Measurements from ENCODE around the gene CORIN. TPM values are rescaled to one million over a fixed set of nuclear protein-coding genes. Genes with fewer than 3 reads are reported as not detected.
"Not testable (repeated sequence)": the region's sequence is repeated elsewhere in the genome, so short reads cannot be mapped to it uniquely, and the experiment has no call there.

CORIN gene
- total and polyA plus RNA-seq, 12 donors: 0.10 to 1.1 (median 0.41) TPM; not detected in 2

- H3K4me3 ChIP-seq: no peak overlapping the region
- 89 to 100% (median 97%) methylated on average over 1 of the region's 1 CpG for WGBS, 4 donors
- H3K36me3 ChIP-seq (replicated peaks in 1 of 2): no peaks in the 10 kb centered on the region
- H3K4me1 ChIP-seq (replicated peaks in 1 of 2): no peaks in the 10 kb centered on the region
- no peak for TF ChIP-seq POLR2A (IDR thresholded peaks at IDR 0.05)
- TF ChIP-seq CTCF (IDR thresholded peaks at IDR 0.05): no peak
- intact Hi-C loops (cut with DNase I): no loop called here
- no peaks in the 10 kb centered on the region for H3K9me3 ChIP-seq (replicated peaks in 1 of 3)
- H3K27ac ChIP-seq: no peak overlapping the region
- DNase-seq: no peak
- H3K27me3 ChIP-seq: peaks cover 10% of the 10 kb centered on the region
Observed at GRCh38 chr4:47694322-47694721, 143.5 kb downstream of the CORIN start.

DNA sequence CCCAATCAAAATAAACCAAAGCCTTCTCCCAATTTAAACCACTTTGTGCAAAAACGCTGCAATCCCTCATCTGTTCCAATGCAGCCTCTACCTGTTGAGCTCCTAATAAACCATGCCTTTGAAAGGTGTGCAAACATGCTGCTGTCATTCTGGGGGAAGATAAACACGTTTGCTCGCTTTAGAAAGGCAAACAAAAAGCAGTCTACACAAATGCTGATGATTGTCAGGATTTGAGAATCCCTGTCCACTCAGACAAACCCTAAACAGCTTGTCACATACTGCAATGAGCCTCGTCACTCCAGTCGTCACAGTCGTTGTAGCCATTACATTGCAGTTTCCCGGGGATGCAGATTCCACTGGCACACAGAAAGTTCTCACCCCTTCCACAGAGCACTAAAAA lies 145.2 kb downstream of the CORIN start:
- intact Hi-C loops (cut with DNase I): no loop called here
- Histone ChIP-seq H3K27me3 (no peaks in the 10 kb centered on the region), H3K27ac (no peak overlapping the region), H3K4me1 (replicated peaks in 1 of 2) (no peaks in the 10 kb centered on the region), H3K9me3 (replicated peaks in 1 of 3) (no peaks in the 10 kb centered on the region), H3K4me3 (no peak overlapping the region), H3K36me3 (replicated peaks in 1 of 2) (no peaks in the 10 kb centered on the region)
- DNase-seq: no peak
- WGBS, 4 donors: 48 to 53% (median 51%) methylated on average over 7 of the region's 7 CpGs
- TF ChIP-seq POLR2A (IDR thresholded peaks at IDR 0.05) (no peak), CTCF (IDR thresholded peaks at IDR 0.05) (no peak)

DNA sequence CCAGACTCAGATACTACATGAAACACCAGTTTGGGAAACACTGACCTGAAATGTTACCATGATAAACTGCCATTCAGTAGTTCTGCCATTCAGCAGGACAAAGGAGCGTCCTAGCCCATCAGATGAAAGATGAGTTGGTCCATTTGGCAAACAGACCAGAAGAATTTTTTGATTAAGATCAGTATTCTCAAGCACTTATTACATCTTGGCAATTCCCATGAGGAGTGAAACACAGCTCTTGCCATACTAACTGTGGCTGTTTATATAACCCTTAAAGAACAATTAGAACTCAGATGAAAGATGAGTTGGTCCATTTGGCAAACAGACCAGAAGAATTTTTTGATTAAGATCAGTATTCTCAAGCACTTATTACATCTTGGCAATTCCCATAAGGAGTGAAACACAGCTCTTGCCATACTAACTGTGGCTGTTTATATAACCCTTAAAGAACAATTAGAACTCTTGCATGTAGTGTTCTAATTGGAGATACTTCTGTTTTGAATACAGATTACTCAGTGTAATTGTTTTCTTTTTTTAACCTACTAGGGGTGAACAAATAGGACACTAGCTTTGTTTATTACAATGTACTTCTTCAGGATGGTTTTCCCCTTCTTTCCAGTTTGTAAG lies 146.0 kb downstream of the CORIN start:
- H3K27ac ChIP-seq; H3K4me3 ChIP-seq; H3K4me1 ChIP-seq (replicated peaks in 1 of 2); H3K36me3 ChIP-seq (replicated peaks in 1 of 2); H3K27me3 ChIP-seq; H3K9me3 ChIP-seq (replicated peaks in 1 of 3); DNase-seq; intact Hi-C loops (cut with DNase I): not testable (repeated sequence)
- 67 to 86% (median 75%) methylated on average over 1 of the region's 1 CpG for WGBS, 4 donors

DNA sequence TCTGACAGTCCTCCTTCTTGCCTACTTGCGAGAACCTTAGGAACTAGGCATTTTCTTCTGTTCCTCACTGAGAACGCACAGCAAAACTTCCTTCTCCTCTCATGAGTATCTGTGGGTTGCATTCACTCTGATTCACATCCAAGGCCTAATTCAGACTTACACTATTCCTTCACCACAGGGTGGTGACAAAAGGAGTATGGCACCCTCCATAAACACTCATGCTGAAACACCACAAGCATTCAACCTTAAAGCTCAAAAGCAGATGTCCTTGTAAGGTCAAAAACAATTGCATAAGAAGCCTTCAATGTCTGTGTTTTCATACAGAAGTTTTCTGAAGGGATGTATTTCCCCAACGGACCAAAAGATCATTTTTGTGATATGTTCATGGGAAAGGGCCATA lies 147.3 kb downstream of the CORIN start:
- WGBS, 4 donors: 73 to 84% (median 79%) methylated on average over 3 of the region's 3 CpGs

More for the DNA sequence above, 147.3 kb downstream of the CORIN start:
- H3K27ac ChIP-seq: no peak overlapping the region
- intact Hi-C loops (cut with DNase I): no loop called here
- no peaks in the 10 kb centered on the region for H3K9me3 ChIP-seq (replicated peaks in 1 of 3)
- H3K27me3 ChIP-seq: no peaks in the 10 kb centered on the region
- H3K36me3 ChIP-seq (replicated peaks in 1 of 2): no peaks in the 10 kb centered on the region
- DNase-seq: no peak
- H3K4me3 ChIP-seq: no peak overlapping the region
- no peaks in the 10 kb centered on the region for H3K4me1 ChIP-seq (replicated peaks in 1 of 2)
- no peak for TF ChIP-seq CTCF (IDR thresholded peaks at IDR 0.05)
- no peak for TF ChIP-seq POLR2A (IDR thresholded peaks at IDR 0.05)
